Measurements from ENCODE around the gene ZNF189.

DNA sequence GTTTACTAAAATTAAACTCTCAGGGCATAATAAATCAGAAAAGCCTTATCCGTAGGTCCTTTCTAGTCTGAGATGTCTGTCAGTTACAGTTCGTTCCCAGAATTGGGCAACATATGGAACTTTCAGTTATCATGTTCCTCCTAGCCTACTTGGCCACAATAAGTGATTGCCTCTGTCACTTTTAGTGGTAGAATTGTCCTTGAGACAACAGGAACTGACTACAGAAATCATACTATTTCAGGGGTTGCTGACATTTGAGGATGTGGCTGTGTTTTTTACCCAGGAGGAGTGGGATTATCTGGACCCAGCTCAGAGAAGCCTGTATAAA, 956 bp downstream of the ZNF189 start:
- no peak for TF ChIP-seq GATA2 (IDR thresholded peaks at IDR 0.05; ENCODE audit: low read depth, low read length)
- TF ChIP-seq GATA3 (IDR thresholded peaks at IDR 0.05; ENCODE audit: low read depth, low read length): no peak
